Bone marrow (tissue), 2 donors: ENCODE results near the gene STAC.
"Not testable (repeated sequence)": the region's sequence is repeated elsewhere in the genome, so short reads cannot be mapped to it uniquely, and the experiment has no call there.

Experiments used
- DNase-seq, 2 donors: peaks; one replicate each; lab custom pipeline; 2025; lab: John Stamatoyannopoulos, UW

Gene STAC

DNA sequence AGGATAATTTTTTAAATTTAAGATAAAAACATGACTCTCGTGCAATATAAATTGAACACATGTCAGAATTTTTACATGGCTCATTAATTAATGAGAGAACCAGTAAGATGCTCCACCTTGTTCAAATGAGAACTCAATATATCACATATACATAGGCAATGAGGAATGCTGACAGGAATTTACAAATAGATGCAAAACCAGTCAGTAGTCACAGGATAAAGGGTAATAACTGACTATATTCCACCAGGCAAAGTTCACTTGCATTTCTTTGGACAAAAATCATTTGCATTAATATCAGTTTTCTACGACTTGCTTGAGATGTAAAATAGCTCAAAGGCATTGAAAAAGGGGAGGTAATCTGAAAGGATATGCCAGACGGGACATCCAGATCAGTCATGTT lies 139.4 kb downstream of the STAC start:
- DNase-seq = no peak

DNA sequence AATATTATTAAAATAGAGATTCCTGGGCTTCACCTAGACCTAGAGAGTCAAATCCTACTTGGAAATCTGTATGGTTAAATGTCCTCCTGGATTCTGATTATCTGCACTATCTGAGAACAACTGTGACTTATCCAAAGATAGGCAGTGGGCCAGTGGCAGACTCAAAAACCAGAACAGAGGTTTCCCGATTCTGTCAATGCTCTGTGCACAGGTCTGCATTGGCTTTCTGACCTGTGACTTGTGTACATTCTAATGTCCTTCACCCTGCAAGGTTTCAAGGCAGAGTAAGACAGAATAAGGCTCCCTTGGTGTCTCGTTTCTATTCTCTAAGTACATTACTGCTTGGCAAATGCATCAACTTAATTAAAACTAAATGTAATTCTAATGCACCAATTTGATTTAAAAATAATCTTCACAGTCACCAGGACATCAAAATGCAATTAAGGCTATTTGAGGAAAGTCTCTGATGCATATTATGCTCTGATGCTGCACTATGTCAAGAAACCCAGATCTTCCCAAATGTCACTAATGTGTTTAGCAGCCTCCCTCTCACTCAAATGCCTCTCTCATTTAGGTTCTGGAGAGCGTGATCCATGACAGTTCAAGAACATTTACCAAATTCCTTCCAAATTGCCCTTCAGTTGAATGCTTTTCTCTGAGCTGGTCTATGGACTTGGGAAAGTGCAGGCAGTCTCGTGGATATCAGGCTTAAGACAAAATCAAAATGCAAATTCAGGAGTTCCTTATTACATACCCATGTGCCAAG lies 140.1 kb downstream of the STAC start:
- no peak for DNase-seq

DNA sequence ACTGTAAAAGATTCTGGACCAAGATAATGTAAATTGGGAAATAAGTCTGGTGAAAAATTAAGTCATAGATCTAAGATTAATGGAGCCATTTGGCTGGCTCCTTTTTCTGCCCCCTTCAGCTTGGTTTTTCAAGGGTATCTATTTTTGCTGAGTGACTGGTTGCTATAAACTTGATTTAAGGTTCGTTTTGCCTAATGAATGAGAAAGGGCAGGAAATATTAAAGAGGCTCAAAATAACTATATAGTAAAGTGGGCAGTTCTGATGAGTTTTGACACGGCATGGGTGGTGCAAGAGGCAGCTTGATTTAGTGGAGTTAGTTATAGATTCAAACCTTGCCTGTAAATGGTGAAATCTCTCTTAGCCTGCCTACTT lies 140.7 kb downstream of the STAC start:
- no peak for DNase-seq

DNA sequence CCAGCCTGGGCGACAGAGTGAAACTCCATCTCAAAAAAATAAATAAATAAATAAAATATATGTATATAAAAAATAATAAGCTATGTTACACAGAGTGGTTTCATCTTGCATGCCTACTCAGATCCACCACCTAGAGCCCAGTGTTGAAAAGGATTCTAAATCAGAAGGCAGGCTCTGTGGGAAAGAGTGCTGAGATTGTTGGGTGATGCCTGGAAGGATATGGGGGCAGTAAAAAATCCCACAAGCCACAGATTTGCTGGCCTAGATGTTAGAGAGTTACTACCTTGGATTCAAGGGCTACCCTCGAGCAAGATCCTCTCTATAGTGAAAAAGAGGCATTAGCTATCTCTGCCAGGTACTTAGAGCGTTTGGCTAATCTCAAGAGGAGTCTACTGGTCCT lies 144.3 kb downstream of the STAC start:
- no peak for DNase-seq

DNA sequence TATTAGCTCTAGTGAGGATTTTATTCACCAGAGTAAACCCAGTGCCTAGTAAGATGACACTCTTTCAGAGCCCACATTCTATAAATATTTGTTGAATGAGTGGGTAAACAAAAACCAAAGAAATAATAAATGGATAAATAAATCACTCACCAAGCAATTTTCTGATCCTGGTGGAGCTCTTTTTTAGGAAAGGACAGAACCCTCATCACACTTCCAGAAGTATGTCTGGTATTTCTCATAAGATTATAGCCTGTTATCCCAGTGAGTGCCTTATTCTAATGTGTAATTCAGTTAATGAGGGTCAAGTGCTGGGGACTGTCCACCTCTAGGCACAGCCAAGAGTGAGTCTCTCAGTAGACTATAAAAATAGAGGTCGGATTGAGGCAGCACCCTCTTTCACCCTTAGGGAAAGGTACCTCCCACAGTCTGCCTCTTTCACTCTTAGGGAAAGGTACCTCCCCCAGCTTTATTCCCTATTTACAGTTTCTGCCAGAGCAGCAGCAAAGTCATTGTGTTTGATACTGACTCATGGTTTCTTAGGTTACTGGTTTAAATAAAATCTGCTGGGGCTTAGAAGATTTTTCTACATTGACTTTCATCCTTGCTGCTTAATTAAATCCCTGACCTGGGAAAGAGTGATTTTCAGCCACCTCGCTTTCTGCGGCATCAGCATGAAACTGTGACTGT lies 145.0 kb downstream of the STAC start:
- DNase-seq = no peak

DNA sequence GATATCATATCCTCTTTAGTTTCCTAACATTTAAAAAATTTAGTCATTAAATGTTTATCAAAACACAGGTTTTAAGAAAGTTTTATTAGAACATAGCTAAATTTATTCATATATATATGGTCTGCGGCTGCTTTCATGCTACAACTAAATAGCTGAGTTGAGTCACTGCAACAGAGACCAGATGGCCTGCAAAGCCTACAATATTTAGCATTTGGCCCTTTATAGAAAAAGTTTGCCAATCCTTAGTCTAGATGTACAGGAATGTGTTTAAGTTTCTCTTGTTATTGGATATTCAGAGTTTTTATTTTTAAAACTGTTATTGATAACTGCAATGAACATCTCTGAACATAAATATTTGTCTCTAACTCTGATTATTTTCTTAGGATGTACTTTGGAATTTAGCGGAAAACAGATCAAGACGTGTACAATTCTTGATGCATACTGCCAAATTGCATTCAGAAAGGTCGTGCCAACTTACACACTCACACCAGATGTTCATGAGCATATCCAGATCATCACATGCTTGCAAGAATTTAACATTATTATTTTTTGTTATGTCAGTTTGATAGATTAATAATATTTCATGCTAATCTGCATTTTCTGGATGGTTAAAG lies 157.9 kb downstream of the STAC start:
- DNase-seq = no peak

DNA sequence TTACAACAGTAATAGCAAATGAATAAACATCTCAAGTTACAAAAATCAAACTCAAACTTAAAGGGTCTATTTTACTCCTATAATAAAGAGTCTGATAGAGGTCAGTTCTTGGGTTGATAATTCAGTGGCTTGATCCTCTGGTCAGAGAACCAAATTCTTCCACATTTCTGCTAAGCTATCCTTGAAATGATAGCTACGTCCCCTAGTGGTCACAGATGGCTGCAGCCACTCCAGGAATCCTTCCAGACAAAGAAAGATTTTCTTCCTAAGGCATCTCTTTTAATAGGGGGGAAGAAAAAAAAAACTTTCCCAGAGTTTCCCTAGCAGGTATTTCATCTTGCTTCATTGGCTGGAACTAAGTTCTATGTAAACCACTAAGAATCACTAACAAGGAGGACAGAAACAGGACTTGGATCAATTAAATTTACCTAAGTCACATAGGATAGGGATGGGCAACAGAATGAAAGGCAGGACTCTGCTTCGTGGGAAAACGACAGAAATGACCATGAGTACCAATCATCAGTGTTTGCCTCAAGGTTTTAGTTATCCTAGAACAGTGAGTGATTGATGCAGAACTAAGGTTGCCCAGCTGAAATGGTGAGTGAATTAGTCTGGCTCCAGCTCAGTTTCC lies 160.7 kb downstream of the STAC start:
- no peak for DNase-seq

DNA sequence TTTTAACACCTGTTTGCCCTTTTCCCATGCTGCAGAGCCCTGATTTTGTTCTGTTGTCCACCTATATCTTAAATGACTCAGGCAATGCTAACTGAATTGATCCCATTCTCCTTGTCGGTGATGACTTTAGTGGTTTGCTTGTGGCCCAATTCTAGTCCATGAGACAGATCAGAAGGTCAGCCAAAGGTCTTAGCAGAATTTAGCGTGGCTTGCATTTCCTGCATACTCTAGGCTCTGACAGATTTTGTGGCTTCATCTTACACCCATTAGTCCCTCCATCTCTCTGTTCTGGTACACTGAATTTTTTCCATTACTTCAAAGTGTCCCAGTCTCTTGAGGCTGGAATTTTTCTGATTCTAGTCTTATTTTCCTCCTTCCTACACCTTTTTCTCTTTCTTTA lies 161.9 kb downstream of the STAC start:
- DNase-seq = no peak

DNA sequence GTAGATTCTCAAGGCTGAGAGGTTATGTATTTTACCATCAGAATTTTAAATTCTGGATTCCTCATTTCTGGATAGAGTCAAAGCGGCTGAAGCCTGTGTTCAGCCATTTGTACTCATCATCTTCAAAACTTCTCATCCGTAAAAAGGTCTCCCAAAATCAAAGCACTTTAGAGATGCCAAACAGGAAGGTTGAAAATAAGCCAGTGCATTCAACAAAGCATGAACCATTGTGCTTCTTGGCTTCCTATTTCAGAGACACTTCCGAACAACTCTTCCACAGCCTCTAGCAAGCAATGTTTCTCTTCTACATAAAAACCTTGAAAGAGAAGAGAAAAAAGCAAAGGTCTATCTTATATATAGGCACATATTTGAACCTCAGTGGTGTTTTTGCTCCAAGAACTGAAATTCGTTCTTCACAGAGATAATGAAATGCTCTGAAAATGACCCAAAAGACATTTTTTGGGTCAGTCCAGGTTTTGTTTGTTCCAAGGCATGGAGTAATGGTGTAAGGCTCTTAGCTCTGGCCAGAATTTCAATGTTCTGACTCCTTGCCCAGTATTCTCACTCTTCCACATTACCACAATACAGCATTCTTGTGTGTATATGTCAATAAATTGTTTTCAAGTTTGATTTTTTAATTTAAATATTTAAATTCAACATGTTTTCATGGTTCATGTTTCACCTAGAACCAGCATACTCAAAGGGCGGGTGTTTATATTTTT lies 163.1 kb downstream of the STAC start:
- no peak for DNase-seq

DNA sequence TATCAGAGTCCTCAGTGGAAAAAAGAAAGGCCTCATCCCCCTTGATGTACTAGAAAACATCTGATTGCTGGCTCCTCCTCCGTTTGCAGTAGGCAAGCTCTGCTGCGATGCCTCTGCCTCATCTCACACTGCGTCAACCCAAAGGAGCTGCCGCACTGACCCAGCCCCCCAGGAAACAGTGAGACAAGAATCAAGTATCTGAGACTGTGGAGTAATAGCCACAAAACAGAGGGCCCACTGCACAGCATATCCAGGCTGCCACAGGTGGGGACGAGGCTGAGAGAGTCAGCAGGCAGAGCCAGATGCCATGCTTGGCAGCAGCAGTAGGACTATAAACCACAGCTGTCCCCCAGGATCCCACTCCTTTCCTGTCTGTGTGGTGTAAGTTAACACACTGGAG lies 165.9 kb downstream of the STAC start:
- DNase-seq = no peak

DNA sequence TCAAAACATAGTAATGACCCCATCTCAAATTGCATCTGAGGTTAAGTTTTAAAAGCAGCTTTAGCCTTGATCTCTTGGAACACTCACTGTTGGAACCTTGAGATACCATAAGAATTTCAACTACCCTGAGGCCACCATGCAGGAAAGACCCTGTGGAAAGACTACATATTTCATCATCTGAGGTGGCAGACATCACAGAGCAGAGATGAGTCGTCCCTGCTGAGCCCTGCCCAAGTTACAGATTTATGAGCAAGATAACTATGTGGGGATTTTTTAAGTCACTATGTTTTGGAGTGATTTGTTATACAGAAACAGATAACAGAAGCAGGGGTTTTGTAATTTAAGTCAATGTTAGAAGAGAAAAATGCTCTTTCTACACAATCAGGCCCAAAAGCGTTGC lies 168.4 kb downstream of the STAC start:
- DNase-seq = no peak

DNA sequence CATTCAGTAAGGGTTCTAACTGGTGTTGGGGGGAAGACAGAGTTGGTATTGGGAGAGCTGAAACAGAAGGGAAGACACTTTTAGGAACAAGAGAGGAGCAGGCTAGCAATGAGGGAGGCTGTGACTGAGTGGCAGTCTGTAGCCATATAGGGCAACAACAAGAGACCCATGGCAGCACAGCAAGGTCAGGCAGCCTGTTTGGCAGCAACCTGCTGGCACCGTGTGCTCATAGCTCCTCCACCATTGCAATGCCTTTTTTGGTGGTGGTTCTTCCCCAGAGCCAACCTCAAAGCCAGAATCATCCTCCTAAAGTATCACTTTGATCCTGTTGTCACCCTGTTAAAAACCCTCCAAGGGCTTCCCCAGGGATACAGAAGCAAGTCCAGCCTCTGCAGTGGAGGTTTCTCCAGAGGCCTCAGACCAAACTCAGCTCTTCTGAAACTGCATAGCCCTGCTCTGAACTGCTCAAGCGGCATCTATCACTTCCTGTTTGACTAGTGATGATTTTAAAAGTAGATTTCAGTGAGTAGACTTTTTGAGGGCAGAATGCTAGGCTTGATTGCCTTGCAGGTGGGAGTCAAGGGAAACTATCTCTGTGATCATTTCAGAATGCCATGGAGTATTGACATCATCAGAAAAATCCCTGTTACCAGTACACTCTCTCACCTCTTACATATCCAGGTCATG lies 176.9 kb downstream of the STAC start:
- no peak for DNase-seq

DNA sequence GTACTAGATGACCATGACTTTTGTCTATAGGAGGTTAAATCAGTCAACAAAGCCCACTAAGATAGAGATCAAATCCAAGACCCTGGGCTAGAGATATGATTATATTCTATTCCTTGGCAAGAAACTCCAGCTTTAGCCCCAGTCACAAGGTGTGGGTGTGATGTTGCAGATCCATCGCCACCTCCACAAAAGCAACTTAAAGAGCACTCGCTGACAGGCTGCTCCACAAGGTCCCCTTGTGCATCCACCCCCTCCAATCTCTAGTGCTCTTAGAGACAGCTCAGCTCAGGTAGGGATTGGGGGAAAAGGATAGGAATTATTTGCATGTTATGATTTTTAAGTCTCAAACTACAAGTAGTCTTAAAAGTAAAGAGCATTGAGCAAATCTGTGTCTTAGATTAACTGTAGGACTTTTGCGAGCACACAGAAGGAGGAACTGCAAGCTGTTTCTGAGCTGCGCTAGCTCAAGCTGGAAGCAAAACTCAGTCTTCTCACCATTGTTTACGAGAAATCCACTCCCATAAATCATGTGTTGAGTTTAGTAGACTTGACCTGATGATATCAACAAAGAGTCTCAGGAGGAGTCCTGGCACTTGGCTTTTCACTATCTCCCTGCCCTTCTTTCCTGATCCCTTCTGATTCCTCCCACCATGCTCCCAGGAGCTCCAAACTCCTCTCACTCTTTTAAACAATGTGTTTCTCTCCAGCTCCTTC lies 177.6 kb downstream of the STAC start:
- no peak for DNase-seq

DNA sequence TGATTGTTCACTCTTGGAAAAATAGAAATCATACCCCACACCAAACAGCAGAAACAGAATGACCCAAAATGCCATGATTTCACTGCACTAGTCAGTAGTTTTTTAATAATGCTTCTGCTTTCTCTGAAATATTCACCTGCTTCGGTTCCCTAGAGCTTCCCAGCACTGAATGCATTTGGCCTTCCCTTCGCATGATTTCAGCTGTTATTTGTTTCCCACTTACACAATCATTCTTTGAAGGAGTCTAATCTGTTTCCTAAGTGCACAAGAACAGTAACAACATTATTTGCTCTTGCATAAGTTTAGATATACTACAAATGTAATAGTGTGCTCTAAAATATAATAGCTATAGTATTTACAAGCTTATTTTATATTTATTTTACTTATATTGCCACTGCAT lies 178.7 kb downstream of the STAC start:
- no peak for DNase-seq

DNA sequence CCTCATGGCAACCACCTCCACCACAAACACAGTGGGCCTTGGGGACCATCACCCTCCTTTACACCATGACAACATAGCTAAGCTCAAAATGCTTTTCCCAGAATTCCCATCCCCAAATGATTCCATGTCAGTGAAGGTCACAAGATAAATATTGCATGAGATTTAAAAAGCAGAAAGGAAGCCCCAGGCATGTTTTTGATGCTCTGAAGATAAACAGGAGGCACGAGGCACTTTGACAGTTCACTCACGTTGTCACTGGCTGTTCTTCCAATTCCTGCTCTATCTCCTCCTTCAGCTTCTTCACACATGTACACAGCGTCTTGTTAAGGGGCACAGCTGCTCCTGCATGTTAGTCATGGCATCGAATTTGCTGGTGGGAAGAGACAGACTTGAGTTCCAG lies 180.4 kb downstream of the STAC start:
- DNase-seq = no peak

DNA sequence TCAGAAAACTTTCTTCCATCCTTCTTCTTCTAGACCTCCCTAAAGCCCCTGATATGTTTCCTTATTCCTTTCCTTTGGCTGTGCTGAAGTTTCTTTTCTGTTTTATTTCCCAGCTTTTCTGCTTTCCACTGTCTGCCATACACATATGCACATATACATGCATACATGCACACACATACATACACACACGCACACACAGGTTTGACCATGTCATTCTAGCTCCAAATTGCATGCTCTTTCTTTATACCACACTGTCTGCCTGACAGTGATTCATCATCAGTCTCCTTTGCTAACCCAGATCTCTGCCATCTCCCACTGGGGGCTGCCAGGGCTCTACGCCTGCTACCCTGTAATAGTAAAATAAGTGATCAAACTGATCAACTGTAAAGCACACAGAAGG lies 181.3 kb downstream of the STAC start:
- DNase-seq = no peak

DNA sequence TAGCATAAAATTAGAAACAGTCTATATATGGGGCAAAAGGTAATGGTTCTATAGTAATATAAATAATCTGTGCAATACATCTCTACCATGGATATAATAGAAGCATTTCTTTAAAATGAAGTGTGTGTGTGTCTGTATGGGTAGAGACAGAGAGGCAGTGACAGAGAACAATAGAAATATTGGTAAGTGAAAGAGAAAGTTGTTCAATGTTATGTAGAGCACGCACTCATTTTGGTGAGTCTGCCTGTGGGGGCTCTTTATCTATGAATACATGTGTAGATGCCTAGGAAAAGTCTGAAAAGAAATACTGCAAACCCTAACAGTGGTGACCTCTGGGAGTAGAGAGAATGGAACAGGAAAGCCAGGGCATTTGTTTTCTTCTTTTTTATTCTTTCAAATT lies 182.6 kb downstream of the STAC start:
- no peak for DNase-seq

DNA sequence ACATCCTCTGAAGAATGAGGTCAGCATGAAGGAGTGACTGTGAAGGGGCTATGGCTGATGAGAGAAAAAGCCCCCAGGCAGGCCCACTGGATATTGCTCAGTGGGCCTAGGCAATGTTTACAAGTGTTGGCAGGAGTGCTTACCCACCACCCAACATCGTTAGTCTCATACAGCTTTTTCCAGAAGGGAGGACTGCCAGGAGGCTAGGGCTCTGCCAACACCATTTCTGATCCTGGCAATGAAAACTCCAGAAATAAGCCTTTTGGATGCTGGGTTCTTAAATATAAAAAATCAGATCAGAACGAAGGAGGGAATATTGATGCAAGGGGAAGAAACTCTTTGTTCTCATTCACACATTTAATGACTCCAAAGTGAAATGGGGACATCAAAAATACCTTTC lies 194.9 kb downstream of the STAC start:
- no peak for DNase-seq

DNA sequence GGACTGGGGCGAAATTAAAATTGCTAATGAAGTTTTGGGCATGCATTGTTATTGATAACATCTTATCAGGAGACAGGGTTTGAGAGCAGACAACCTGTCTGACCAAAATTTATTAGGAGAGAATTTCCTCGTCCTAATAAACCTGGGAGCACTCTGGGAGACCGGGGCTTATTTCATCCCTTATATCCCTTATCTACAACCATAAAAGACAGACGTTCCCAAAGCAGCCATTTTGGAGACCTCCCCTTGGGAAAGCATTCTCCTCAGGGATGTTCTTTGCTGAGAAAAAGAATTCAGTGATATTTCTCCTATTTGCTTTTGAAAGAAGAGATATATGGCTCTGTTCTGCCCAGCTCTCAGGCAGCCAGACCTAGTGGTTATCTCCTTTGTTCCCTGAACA lies 198.1 kb downstream of the STAC start:
- not testable (repeated sequence) for DNase-seq

DNA sequence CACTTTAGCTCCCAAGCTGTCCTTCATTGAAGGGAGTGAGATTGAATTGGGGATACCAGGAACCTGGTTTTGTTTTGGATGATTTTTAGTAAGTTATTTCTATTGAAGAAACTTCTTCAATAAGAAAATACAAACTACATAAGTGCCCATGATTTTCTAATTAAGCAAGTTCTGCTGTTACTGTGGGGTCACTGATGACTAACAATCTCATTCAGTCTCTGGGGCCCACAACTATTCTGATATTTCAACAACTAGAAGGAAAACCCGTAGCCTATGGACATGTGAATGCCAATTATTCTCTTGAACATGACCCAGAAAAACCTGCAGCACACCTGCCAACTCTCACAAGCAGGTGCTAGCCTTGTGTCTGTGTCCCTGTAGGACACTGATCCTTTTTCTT lies 199.4 kb downstream of the STAC start:
- no peak for DNase-seq

DNA sequence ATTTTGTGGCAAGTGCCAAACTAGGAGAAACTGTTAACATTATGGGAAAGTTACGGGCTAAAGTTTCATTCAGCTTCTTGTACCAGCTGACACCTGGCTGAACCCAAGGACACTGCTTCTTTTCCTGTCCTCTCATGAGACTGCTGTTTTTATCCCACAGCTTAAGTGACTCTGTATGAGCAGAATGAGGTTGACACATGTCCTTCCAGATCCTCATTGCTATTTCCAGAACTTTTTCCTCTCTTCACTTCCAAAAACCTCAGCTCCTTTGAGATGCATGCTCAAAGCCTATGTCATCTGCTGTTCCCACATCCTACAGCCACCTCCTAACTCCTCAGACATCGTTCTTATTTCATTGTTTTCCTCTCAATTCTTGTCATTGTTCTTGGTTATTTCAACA lies 200.4 kb downstream of the STAC start:
- DNase-seq = no peak
